B cell (primary cell): Measurements from ENCODE around the gene ISLR. TPM values are rescaled to one million over a fixed set of nuclear protein-coding genes. Genes with fewer than 3 reads are reported as not detected.

ENCODE experiments used
- ATAC-seq: fragments of 200-7000 bp; cut with Tn5 transposase; one replicate; pipeline ENCODE4 v1.10.0; 2021; ENCODE audit warnings: low read depth, mild to moderate bottlenecking, moderate number of reproducible peaks, moderate library complexity
- CTCF ChIA-PET: fragments of 350-600 bp; sonication (Branson Sonifier 250); formaldehyde crosslinking; loops from one replicate; lab custom pipeline; 2021; ENCODE audit warnings: antibody characterized with exemption, inconsistent platforms; lab: Charles Lee
- POLR2A ChIA-PET: fragments of 350-600 bp; sonication (Branson Sonifier 250); formaldehyde crosslinking; loops from one replicate; lab custom pipeline; 2021; ENCODE audit warnings: antibody characterized with exemption; lab: Charles Lee
- DNase-seq: peaks from one replicate; pipeline ENCODE4 v3.0.0; 2013
- H2AFZ ChIP-seq: 2 replicates; pipeline ENCODE4 v1.6.1; 2012; ENCODE audit warnings: mild to moderate bottlenecking, low read depth, low read length; ENCODE audit not compliant: insufficient read depth, poor library complexity, severe bottlenecking
- H3K27ac ChIP-seq, 2 donors: 1 replicate in 1 of 2; 2 replicates in 1 of 2; pipeline ENCODE4 v1.5.1; 2012 to 2013; ENCODE audit warnings: low read length in 2 of 2, mild to moderate bottlenecking in 2 of 2, moderate library complexity in 1 of 2
- H3K27me3 ChIP-seq, 4 experiments: fragments of 200-600 bp in 1 of 4; sonication (generic) in 1 of 4; replicated peaks in 1 of 4; 1 replicate in 2 of 4; 2 replicates in 2 of 4; pipeline versions ENCODE4 v1.6.1 to v1.7.0; 2013 to 2016; ENCODE audit warnings: low read length in 3 of 4, mild to moderate bottlenecking in 2 of 4, mixed read lengths in 1 of 4, moderate library complexity in 1 of 4; ENCODE audit not compliant: insufficient read depth in 4 of 4, control insufficient read depth in 3 of 4; ENCODE audit errors: control extremely low read depth in 1 of 4
- H3K36me3 ChIP-seq, 2 experiments: replicated peaks in 1 of 2; 1 replicate in 1 of 2; 2 replicates in 1 of 2; pipeline versions ENCODE4 v1.6.1 to v1.7.1; 2013; ENCODE audit warnings: low read length in 1 of 2; ENCODE audit not compliant: insufficient read depth in 2 of 2, control insufficient read depth in 1 of 2; ENCODE audit errors: control extremely low read depth in 1 of 2, extremely low read depth in 1 of 2
- H3K4me1 ChIP-seq, 2 donors: fragments of 200-600 bp in 1 of 2; sonication (generic) in 1 of 2; 1 replicate in 1 of 2; 2 replicates in 1 of 2; pipeline versions ENCODE4 v1.5.1 to v1.6.1; 2013 to 2017; ENCODE audit warnings: low read length in 2 of 2; ENCODE audit not compliant: control insufficient read depth in 2 of 2, insufficient read depth in 2 of 2
- H3K4me2 ChIP-seq: replicated peaks from 2 replicates; pipeline ENCODE3; 2012; ENCODE audit warnings: mild to moderate bottlenecking, low read depth, low read length; ENCODE audit not compliant: poor library complexity, severe bottlenecking
- H3K4me3 ChIP-seq, 5 experiments: fragments of 200-600 bp in 1 of 5; sonication (generic) in 1 of 5; 1 replicate in 3 of 5; 2 replicates in 2 of 5; pipeline versions ENCODE4 v1.5.1 to v1.7.0; 2011 to 2016; ENCODE audit warnings: low read length in 4 of 5, mild to moderate bottlenecking in 4 of 5, low read depth in 2 of 5, control low read depth in 1 of 5, moderate library complexity in 1 of 5; ENCODE audit not compliant: insufficient read depth in 1 of 5; ENCODE audit errors: control extremely low read depth in 1 of 5, extremely low read depth in 1 of 5
- H3K79me2 ChIP-seq: fragments of 200-600 bp; sonication (generic); one replicate; pipeline ENCODE4 v1.6.0; 2016; ENCODE audit warnings: low read length; ENCODE audit not compliant: control insufficient read depth, insufficient read depth
- H3K9ac ChIP-seq: fragments of 200-600 bp; sonication (generic); 2 replicates; pipeline ENCODE4 v1.6.1; 2017; ENCODE audit warnings: mild to moderate bottlenecking, low read length, moderate library complexity
- H3K9me3 ChIP-seq, 3 donors: one replicate each; pipeline versions ENCODE4 v1.6.1 to v1.7.1; 2013; ENCODE audit warnings: low read length in 2 of 3; ENCODE audit not compliant: control insufficient read depth in 2 of 3, insufficient read depth in 1 of 3; ENCODE audit errors: control extremely low read depth in 1 of 3
- H4K20me1 ChIP-seq: 2 replicates; pipeline ENCODE4 v1.6.0; 2012; ENCODE audit warnings: mild to moderate bottlenecking, low read length; ENCODE audit not compliant: insufficient read depth, control insufficient read depth, poor library complexity, severe bottlenecking
- H3K27ac Mint-ChIP-seq: one replicate; pipeline ENCODE4 v1.8.0; 2021; ENCODE audit warnings: mixed read lengths
- H3K27me3 Mint-ChIP-seq: one replicate; pipeline ENCODE4 v1.8.0; 2021; ENCODE audit warnings: mixed read lengths
- H3K4me1 Mint-ChIP-seq: one replicate; pipeline ENCODE4 v1.8.0; 2021; ENCODE audit warnings: mixed read lengths
- H3K4me3 Mint-ChIP-seq: one replicate; pipeline ENCODE4 v1.8.0; 2021; ENCODE audit warnings: mixed read lengths
- H3K9me3 Mint-ChIP-seq: one replicate; pipeline ENCODE4 v1.8.0; 2022; ENCODE audit warnings: mixed read lengths; ENCODE audit not compliant: insufficient read depth
- EZH2 ChIP-seq: IDR thresholded peaks from 2 replicates; pipeline ENCODE4 v1.6.1; 2012; ENCODE audit warnings: borderline replicate concordance, low read depth, mild to moderate bottlenecking, moderate library complexity, low read length; ENCODE audit not compliant: insufficient read depth, poor library complexity, severe bottlenecking
- WGBS: methylation state at CpG from one replicate; pipeline ENCODE4 v1.1.5; 2013; ENCODE audit warnings: missing lambda C conversion rate; ENCODE audit not compliant: insufficient coverage; 5-methylcytosine and 5-hydroxymethylcytosine counted together
- intact Hi-C: fragments of 100-400 bp; cut with micrococcal nuclease; formaldehyde crosslinking; loops from one replicate; pipeline ENCODE4 v1.10.0; 2022
- polyA plus RNA-seq: library from polyadenylated mRNA; depleted of rRNA; stranded (reverse); fragments of >200 nt; gene quantifications from 2 replicates; pipeline ENCODE4 v1.2.3, GENCODE V29; 2012
- total RNA-seq, 2 donors: library from RNA; stranded (reverse); fragments of 120-200 nt in 1 of 2; gene quantifications; 1 replicate in 1 of 2; 2 replicates in 1 of 2; pipeline versions ENCODE4 v1.2.3 to v1.2.4, GENCODE V29; 2013 to 2022
- TF ChIP-seq, protein P1 (sequence below): fragments of 200-600 bp; IDR thresholded peaks from one replicate; pipeline ENCODE4 v1.8.0; 2022; ENCODE audit warnings: antibody characterized with exemption, mild to moderate bottlenecking

Gene ISLR
- total and polyA plus RNA-seq, 2 donors (not counting 1 experiment from before 2014, with no cell fraction given): not detected

DNA sequence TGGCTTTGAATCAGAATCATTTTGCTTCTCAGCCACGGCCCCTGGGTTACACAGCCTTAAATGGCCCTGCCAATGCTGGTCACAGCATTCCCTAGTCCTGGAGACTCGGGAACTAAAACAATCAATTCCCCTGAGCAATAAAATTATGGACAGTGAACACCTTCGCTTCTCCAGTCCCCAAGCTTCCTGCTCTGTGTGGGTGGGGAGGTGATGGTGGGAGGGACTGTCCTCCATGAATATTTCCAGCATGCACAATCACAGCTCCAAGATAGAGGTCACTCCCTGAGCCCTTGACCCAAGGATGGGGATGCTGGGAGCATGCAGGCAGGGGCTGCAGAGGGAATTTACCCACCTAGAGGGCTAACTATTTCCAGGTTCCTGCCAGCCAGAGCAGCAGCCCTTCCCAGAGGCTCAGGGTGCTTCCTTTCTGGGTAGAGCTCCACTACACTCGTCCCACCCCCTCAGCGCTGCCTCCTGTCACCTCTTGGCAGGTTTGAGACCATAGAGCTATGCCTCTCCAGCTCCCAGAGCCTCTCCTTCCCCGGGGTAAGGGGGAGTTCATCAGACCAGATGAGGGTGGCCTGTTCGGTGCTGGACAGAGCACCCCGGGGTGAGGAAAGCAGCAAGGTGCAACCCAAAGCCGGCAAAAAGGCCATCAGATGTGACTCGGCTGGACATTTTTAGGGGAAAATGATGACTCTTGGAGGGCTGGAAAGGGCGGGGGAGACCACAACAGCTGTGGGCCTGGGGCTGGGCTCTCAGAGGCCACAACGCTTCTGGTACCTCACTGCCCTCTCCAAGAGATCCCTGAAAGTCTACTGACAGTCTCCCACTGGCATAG, 48.1 kb downstream of the ISLR start:
- Histone ChIP-seq H4K20me1 (no peaks in the 10 kb centered on the region), H3K79me2 (no peaks in the 10 kb centered on the region), H3K4me3 (no peak overlapping the region), H3K27me3 (peaks cover 0 to 9% (median 1%) of the 10 kb centered on the region in 4 experiments), H3K27ac (no peak overlapping the region), H3K36me3 (no peaks in the 10 kb centered on the region), H3K9ac (no peak overlapping the region), H2AFZ (no peak overlapping the region), H3K4me2 (no peak overlapping the region), H3K4me1 (no peaks in the 10 kb centered on the region), H3K9me3 (no peaks in the 10 kb centered on the region)
- H3K27me3 Mint-ChIP-seq: peaks cover 48% of the 10 kb centered on the region
- intact Hi-C loops: no loop called here
- ATAC-seq: no peak
- H3K4me3 Mint-ChIP-seq: no peak overlapping the region
- H3K9me3 Mint-ChIP-seq: no peaks in the 10 kb centered on the region
- ChIA-PET CTCF (no interaction called here), POLR2A (no interaction called here)
- 66% methylated on average over 7 of the region's 12 CpGs for WGBS
- DNase-seq: no peak
- TF ChIP-seq, protein P1, sequence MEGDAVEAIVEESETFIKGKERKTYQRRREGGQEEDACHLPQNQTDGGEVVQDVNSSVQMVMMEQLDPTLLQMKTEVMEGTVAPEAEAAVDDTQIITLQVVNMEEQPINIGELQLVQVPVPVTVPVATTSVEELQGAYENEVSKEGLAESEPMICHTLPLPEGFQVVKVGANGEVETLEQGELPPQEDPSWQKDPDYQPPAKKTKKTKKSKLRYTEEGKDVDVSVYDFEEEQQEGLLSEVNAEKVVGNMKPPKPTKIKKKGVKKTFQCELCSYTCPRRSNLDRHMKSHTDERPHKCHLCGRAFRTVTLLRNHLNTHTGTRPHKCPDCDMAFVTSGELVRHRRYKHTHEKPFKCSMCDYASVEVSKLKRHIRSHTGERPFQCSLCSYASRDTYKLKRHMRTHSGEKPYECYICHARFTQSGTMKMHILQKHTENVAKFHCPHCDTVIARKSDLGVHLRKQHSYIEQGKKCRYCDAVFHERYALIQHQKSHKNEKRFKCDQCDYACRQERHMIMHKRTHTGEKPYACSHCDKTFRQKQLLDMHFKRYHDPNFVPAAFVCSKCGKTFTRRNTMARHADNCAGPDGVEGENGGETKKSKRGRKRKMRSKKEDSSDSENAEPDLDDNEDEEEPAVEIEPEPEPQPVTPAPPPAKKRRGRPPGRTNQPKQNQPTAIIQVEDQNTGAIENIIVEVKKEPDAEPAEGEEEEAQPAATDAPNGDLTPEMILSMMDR: no peak
- TF ChIP-seq EZH2: no peak
- H3K27ac Mint-ChIP-seq: no peak overlapping the region
- H3K4me1 Mint-ChIP-seq: no peaks in the 10 kb centered on the region
